ENCODE data around the gene PPP2R5E.

Gene PPP2R5E

DNA sequence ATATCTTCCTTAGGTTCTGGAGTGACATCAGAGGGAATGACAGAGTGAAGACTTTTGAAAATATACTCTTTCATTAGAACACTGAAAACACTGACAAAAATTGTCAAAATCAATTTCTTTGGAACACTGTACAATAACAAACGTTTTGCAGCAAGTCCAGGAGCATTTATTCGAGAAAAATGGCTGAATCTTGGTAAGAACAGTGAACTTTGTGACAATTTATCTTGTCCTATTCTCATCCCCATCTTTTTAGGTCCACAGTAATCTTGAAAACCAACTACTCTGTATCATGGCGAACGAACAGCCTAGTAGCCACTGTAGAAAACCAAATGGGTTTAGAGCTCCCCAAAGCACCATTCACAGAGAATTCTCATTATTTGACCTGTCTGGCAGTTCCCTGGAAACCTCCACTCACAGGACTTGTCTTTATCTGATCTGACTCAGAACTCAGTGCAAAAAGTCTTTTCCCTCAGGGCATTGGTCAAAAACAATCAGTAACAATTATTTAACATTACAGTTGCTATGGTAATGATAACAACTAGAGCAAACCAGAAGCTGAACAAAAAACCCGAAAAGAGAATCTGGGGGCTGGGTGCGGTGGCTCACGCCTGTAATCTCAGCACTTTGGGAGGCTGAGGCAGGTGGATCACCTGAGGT, 20.3 kb upstream of the PPP2R5E start:
- no peak for DNase-seq (ENCODE audit: insufficient read length, low spot score)
- FAIRE-seq = no peak
- TF ChIP-seq, protein P1, sequence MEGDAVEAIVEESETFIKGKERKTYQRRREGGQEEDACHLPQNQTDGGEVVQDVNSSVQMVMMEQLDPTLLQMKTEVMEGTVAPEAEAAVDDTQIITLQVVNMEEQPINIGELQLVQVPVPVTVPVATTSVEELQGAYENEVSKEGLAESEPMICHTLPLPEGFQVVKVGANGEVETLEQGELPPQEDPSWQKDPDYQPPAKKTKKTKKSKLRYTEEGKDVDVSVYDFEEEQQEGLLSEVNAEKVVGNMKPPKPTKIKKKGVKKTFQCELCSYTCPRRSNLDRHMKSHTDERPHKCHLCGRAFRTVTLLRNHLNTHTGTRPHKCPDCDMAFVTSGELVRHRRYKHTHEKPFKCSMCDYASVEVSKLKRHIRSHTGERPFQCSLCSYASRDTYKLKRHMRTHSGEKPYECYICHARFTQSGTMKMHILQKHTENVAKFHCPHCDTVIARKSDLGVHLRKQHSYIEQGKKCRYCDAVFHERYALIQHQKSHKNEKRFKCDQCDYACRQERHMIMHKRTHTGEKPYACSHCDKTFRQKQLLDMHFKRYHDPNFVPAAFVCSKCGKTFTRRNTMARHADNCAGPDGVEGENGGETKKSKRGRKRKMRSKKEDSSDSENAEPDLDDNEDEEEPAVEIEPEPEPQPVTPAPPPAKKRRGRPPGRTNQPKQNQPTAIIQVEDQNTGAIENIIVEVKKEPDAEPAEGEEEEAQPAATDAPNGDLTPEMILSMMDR (IDR thresholded peaks at IDR 0.05; ENCODE audit: insufficient read depth, missing control alignments) = no peak

DNA sequence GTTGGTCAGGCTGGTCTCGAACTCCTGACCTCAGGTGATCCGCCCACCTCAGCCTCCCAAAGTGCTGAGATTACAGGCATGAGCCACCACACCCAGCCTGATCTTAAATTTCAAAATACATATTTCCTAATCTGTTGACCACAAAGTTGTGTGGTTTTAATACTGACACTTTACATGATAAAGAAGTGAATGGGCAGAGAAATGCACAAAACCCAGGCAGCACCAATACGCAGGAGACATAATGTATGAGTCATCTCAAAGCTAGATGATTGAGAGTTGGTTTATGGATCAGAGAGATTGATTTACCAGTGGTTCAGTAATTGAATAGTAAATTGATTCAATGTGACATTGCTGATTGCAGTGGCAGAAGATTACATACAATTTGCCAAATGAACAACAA, 19.2 kb upstream of the PPP2R5E start:
- no peak for DNase-seq (ENCODE audit: insufficient read length, low spot score)
- TF ChIP-seq, protein P1 (IDR thresholded peaks at IDR 0.05; ENCODE audit: insufficient read depth, missing control alignments) = no peak
- FAIRE-seq = no peak

- TF ChIP-seq, protein P1 (IDR thresholded peaks at IDR 0.05; ENCODE audit: insufficient read depth, missing control alignments) = no peak
- DNase-seq (ENCODE audit: insufficient read length, low spot score) (no peak), FAIRE-seq (no peak)
These were observed 12.4 kb upstream of the PPP2R5E start for GRCh38 chr14:63555572-63555971.

GRCh38 chr14:63551332-63551731, 8.2 kb upstream of the PPP2R5E start:
- no peak for FAIRE-seq
- TF ChIP-seq, protein P1 (IDR thresholded peaks at IDR 0.05; ENCODE audit: insufficient read depth, missing control alignments) = no peak
- DNase-seq (ENCODE audit: insufficient read length, low spot score) = no peak

DNA sequence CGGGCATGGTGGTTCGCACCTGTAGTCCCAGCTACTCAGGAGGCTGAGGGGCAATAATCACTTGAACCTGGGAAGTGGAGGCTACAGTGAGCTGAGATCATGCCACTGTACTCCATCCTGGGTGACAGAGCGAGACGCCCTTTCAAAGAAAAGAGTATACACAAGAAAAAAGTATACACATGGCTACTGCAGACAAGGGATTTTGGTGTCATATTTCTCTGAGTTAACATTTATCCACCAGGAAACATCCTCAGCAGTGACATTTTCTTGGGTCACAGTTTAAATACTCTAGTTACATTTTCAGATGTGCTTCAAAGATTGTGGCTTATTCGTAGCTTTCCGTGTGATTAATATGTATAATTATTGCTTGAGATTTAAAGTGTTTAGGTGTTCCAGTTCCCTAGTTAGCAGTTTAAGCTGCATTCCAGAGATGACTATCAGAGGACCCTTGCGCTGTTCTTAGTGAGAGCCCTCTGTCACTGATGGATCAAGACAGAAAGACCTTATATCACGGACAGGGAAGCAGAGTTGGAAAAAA, 4.7 kb upstream of the PPP2R5E start:
- TF ChIP-seq, protein P1 (IDR thresholded peaks at IDR 0.05; ENCODE audit: insufficient read depth, missing control alignments) = no peak
- DNase-seq (ENCODE audit: insufficient read length, low spot score) (no peak), FAIRE-seq (no peak)

DNA sequence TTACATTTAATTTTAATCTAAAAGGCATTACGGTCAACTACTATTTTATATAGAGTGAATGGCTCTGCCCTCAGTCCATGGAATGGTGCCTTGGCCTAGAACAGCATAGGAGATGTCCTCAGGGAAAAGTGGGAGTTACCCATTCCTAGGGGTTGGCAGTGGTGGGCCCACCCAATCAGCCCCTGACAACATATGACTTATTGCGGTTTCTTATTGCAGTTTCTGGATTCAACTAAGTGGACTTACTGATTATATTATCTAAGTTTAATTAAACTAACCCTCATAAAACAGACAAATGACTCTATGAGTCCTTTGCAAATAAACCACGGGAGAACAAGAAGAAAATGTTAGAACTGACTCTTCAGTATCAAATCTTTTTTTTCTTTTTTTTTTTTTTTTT, 2.3 kb upstream of the PPP2R5E start:
- FAIRE-seq (no peak), DNase-seq (ENCODE audit: insufficient read length, low spot score) (no peak)
- TF ChIP-seq, protein P1 (IDR thresholded peaks at IDR 0.05; ENCODE audit: insufficient read depth, missing control alignments) = no peak

- DNase-seq (ENCODE audit: insufficient read length, low spot score) (no peak), FAIRE-seq (no peak)
- TF ChIP-seq, protein P1 (IDR thresholded peaks at IDR 0.05; ENCODE audit: insufficient read depth, missing control alignments) = peak; percentile 47
These were observed 1.6 kb upstream of the PPP2R5E start for GRCh38 chr14:63544591-63545299.

Data from D721Med (cell line).